Measurements from ENCODE around the gene GRIP2. TPM values are rescaled to one million over a fixed set of nuclear protein-coding genes. Genes with fewer than 3 reads are reported as not detected.

Gene GRIP2
- total RNA-seq, 1 donor: 1.4 TPM

DNA sequence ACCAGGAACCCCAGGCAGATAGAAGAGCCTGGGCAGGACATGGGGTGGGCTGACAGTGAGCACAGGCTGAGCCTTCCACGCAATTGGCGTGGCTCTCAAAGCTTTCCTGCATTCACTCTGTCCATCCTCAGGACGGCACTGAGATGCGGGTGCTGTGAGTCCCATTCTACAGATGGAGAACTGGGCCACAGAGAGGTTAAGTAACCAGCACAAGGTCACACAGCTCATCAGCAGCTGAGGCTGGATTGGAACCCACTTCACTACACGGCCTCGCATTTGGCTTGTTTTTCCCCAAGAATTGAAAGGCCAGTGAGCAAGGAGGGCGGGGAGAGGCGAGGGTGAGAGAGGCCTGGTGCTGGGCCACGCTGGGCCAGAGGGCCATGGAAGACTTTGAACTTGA, 36.0 kb upstream of the GRIP2 start:
- Histone ChIP-seq H2AFZ (ENCODE audit: low read length) (no peak overlapping the region), H3K27ac (ENCODE audit: low read depth, low read length) (no peak overlapping the region), H3K27me3 (ENCODE audit: insufficient read depth, low read length) (peaks cover 17% of the 10 kb centered on the region), H3K4me1 (ENCODE audit: insufficient read depth, low read length) (no peaks in the 10 kb centered on the region), H3K4me3 (ENCODE audit: insufficient read depth, low read length) (no peak overlapping the region), H3K4me2 (ENCODE audit: insufficient read depth, low read length) (no peak overlapping the region), H4K20me1 (ENCODE audit: insufficient read depth, low read length) (no peaks in the 10 kb centered on the region), H3K36me3 (ENCODE audit: insufficient read depth, low read length) (no peaks in the 10 kb centered on the region), H3K79me2 (ENCODE audit: insufficient read depth, low read length) (no peaks in the 10 kb centered on the region), H3K9me3 (ENCODE audit: low read depth, low read length) (no peaks in the 10 kb centered on the region)
- DNase-seq (ENCODE audit: insufficient read length, low spot score, missing footprints): peak; percentile 53
- TF ChIP-seq, protein P1, sequence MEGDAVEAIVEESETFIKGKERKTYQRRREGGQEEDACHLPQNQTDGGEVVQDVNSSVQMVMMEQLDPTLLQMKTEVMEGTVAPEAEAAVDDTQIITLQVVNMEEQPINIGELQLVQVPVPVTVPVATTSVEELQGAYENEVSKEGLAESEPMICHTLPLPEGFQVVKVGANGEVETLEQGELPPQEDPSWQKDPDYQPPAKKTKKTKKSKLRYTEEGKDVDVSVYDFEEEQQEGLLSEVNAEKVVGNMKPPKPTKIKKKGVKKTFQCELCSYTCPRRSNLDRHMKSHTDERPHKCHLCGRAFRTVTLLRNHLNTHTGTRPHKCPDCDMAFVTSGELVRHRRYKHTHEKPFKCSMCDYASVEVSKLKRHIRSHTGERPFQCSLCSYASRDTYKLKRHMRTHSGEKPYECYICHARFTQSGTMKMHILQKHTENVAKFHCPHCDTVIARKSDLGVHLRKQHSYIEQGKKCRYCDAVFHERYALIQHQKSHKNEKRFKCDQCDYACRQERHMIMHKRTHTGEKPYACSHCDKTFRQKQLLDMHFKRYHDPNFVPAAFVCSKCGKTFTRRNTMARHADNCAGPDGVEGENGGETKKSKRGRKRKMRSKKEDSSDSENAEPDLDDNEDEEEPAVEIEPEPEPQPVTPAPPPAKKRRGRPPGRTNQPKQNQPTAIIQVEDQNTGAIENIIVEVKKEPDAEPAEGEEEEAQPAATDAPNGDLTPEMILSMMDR (IDR thresholded peaks at IDR 0.05; ENCODE audit: extremely low read depth, low read depth, low read length): no peak

DNA sequence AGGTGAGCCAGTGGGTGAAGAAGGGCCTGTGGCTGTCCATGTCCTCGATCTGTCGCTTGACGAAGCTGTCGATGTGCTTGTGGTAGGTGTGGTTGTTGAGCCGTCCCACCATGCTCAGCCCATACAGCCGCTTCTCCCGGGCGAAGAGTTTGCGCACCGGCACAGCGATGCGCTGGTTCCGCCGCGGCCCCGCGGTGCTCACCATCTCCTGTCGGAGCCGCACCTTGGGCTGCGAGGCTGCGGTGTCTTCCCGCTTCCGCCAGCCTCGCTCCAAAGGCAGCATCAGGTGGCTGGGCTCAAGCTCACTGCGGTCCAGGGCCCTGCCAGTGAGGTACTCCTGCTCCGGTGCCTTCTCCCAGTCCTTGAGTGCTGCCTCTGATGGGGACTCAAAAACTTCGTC, 34.0 kb upstream of the GRIP2 start:
- Histone ChIP-seq H2AFZ (ENCODE audit: low read length) (no peak overlapping the region), H3K27me3 (ENCODE audit: insufficient read depth, low read length) (peaks cover 26% of the 10 kb centered on the region), H3K4me3 (ENCODE audit: insufficient read depth, low read length) (no peak overlapping the region), H3K36me3 (ENCODE audit: insufficient read depth, low read length) (no peaks in the 10 kb centered on the region), H3K79me2 (ENCODE audit: insufficient read depth, low read length) (no peaks in the 10 kb centered on the region), H3K4me2 (ENCODE audit: insufficient read depth, low read length) (no peak overlapping the region), H3K4me1 (ENCODE audit: insufficient read depth, low read length) (no peaks in the 10 kb centered on the region), H3K27ac (ENCODE audit: low read depth, low read length) (no peak overlapping the region), H3K9me3 (ENCODE audit: low read depth, low read length) (no peaks in the 10 kb centered on the region), H4K20me1 (ENCODE audit: insufficient read depth, low read length) (no peaks in the 10 kb centered on the region)
- peak; percentile 56 for DNase-seq (ENCODE audit: insufficient read length, low spot score, missing footprints)
- TF ChIP-seq, protein P1 (IDR thresholded peaks at IDR 0.05; ENCODE audit: extremely low read depth, low read depth, low read length): no peak

DNA sequence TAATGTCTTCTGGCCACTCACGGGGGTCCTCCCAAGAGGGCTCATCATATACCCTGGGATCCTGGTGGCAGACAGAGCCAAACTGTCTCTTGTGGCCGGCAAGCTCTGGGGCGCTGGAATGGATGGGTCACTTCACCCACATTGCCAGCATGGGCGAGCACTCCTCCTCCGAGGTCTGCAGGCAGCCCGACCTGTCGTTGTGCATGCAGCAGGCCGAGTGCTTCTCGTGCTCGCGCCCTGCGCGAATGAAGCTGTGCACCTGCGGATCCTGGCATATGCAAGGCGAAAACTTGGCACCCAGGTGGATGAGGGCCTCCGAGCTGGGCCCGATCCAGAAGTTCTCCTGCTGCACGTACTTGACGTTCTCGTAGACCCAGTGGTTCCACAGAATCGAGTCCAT, 33.6 kb upstream of the GRIP2 start:
- H3K27ac ChIP-seq (ENCODE audit: low read depth, low read length): no peak overlapping the region
- H4K20me1 ChIP-seq (ENCODE audit: insufficient read depth, low read length): no peaks in the 10 kb centered on the region
- no peaks in the 10 kb centered on the region for H3K4me1 ChIP-seq (ENCODE audit: insufficient read depth, low read length)
- H2AFZ ChIP-seq (ENCODE audit: low read length): no peak overlapping the region
- no peaks in the 10 kb centered on the region for H3K36me3 ChIP-seq (ENCODE audit: insufficient read depth, low read length)
- DNase-seq (ENCODE audit: insufficient read length, low spot score, missing footprints): no peak
- peaks cover 27% of the 10 kb centered on the region for H3K27me3 ChIP-seq (ENCODE audit: insufficient read depth, low read length)
- TF ChIP-seq, protein P1 (IDR thresholded peaks at IDR 0.05; ENCODE audit: extremely low read depth, low read depth, low read length): no peak
- no peak overlapping the region for H3K4me2 ChIP-seq (ENCODE audit: insufficient read depth, low read length)
- H3K9me3 ChIP-seq (ENCODE audit: low read depth, low read length): no peaks in the 10 kb centered on the region
- H3K79me2 ChIP-seq (ENCODE audit: insufficient read depth, low read length): no peaks in the 10 kb centered on the region
- no peak overlapping the region for H3K4me3 ChIP-seq (ENCODE audit: insufficient read depth, low read length)

DNA sequence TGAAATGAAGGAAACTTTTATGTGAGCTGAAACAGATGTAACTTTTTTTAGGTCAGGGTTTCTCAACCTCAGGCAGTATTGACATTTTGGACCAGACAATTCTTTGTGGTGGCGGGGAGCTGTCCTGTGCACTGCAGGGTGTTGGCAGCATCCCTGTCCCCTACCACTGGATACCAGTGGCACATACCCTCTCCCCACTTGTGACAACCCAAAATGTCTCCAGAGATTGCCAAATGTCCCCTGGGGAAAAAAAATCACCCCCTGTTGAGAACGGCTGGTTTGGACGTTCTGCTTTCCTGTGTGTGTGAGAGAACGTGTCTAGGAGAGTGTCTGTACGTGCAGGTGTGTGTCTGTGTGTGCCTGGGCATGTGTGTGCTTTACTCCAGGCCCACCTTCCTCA, 30.7 kb upstream of the GRIP2 start:
- DNase-seq (ENCODE audit: insufficient read length, low spot score, missing footprints): peak; percentile 48
- Histone ChIP-seq H3K9me3 (ENCODE audit: low read depth, low read length) (no peaks in the 10 kb centered on the region), H3K4me2 (ENCODE audit: insufficient read depth, low read length) (no peak overlapping the region), H3K79me2 (ENCODE audit: insufficient read depth, low read length) (no peaks in the 10 kb centered on the region), H3K27me3 (ENCODE audit: insufficient read depth, low read length) (peaks cover 33% of the 10 kb centered on the region), H3K4me3 (ENCODE audit: insufficient read depth, low read length) (no peak overlapping the region), H3K36me3 (ENCODE audit: insufficient read depth, low read length) (no peaks in the 10 kb centered on the region), H2AFZ (ENCODE audit: low read length) (no peak overlapping the region), H3K27ac (ENCODE audit: low read depth, low read length) (no peak overlapping the region), H3K4me1 (ENCODE audit: insufficient read depth, low read length) (no peaks in the 10 kb centered on the region), H4K20me1 (ENCODE audit: insufficient read depth, low read length) (peaks cover 3% of the 10 kb centered on the region)
- TF ChIP-seq, protein P1 (IDR thresholded peaks at IDR 0.05; ENCODE audit: extremely low read depth, low read depth, low read length): no peak

All from osteoblast (primary cell).